WTC11 (cell line): ENCODE results near the gene ADK. TPM values are rescaled to one million over a fixed set of nuclear protein-coding genes. Genes with fewer than 3 reads are reported as not detected.

Experiments used
- ATAC-seq: fragments of 200-7000 bp; cut with Tn5 transposase; 2 replicates; pipeline ENCODE4 v1.10.0; 2021; ENCODE audit warnings: mild to moderate bottlenecking, moderate library complexity
- CTCF ChIA-PET: fragments of 300-600 bp; sonication (Branson Sonifier 250); formaldehyde crosslinking; loops from one replicate; lab custom pipeline; 2021; ENCODE audit warnings: antibody characterized with exemption; lab: Charles Lee
- POLR2A ChIA-PET: fragments of 350-600 bp; sonication (Branson Sonifier 250); formaldehyde crosslinking; loops from one replicate; lab custom pipeline; 2021; ENCODE audit warnings: antibody characterized with exemption; lab: Charles Lee
- DNase-seq: peaks from one replicate; pipeline ENCODE4 v3.0.0; 2021; ENCODE audit warnings: low spot score
- H3K27ac Mint-ChIP-seq: 2 replicates; pipeline ENCODE4 v1.8.0; 2021; ENCODE audit warnings: mixed read lengths
- H3K27me3 Mint-ChIP-seq: 2 replicates; pipeline ENCODE4 v1.8.0; 2021; ENCODE audit warnings: low read depth, mild to moderate bottlenecking, moderate library complexity, mixed read lengths
- H3K36me3 Mint-ChIP-seq: 2 replicates; pipeline ENCODE4 v1.8.0; 2021; ENCODE audit warnings: mixed read lengths
- H3K4me1 Mint-ChIP-seq: 2 replicates; pipeline ENCODE4 v1.8.0; 2022; ENCODE audit warnings: mixed read lengths
- H3K4me3 Mint-ChIP-seq: 2 replicates; pipeline ENCODE4 v1.8.0; 2021; ENCODE audit warnings: mild to moderate bottlenecking, moderate library complexity, mixed read lengths
- H3K9me3 Mint-ChIP-seq: 2 replicates; pipeline ENCODE4 v1.8.0; 2021; ENCODE audit warnings: mixed read lengths
- AR ChIP-seq: fragments of 250-450 bp; sonication (Bioruptor Pico); IDR thresholded peaks from 2 replicates; pipeline ENCODE4 v1.9.0; 2021; ENCODE audit warnings: mild to moderate bottlenecking
- ATF1 ChIP-seq: sonication (generic); formaldehyde crosslinking; IDR thresholded peaks from 2 replicates; pipeline ENCODE4 v1.8.1; 2023; ENCODE audit warnings: mild to moderate bottlenecking, moderate library complexity, missing genetic modification reagents
- ETV6 ChIP-seq: sonication (generic); formaldehyde crosslinking; IDR thresholded peaks from 2 replicates; pipeline ENCODE4 v1.8.1; 2022; ENCODE audit warnings: mild to moderate bottlenecking, missing genetic modification reagents
- HMGXB4 ChIP-seq: sonication (generic); formaldehyde crosslinking; IDR thresholded peaks from 2 replicates; pipeline ENCODE4 v1.8.1; 2023; ENCODE audit warnings: mild to moderate bottlenecking, moderate library complexity, missing genetic modification reagents
- IRF1 ChIP-seq: sonication (generic); formaldehyde crosslinking; IDR thresholded peaks from 2 replicates; pipeline ENCODE4 v1.8.0; 2023; ENCODE audit warnings: missing genetic modification reagents
- KAT7 ChIP-seq: sonication (generic); formaldehyde crosslinking; IDR thresholded peaks from 2 replicates; pipeline ENCODE4 v1.8.1; 2023; ENCODE audit warnings: missing genetic modification reagents, mild to moderate bottlenecking, borderline replicate concordance
- NFE2L1 ChIP-seq: sonication (generic); formaldehyde crosslinking; IDR thresholded peaks from 2 replicates; pipeline ENCODE4 v1.8.1; 2023; ENCODE audit warnings: missing genetic modification reagents
- PRRX2 ChIP-seq: fragments of 250-450 bp; sonication (Bioruptor Pico); IDR thresholded peaks from 2 replicates; pipeline ENCODE4 v1.8.0; 2021; ENCODE audit warnings: mild to moderate bottlenecking
- SMAD4 ChIP-seq: sonication (generic); formaldehyde crosslinking; IDR thresholded peaks from 2 replicates; pipeline ENCODE4 v1.8.0; 2022; ENCODE audit warnings: mild to moderate bottlenecking, missing genetic modification reagents
- SP1 ChIP-seq: sonication (generic); formaldehyde crosslinking; conservative IDR thresholded peaks from 2 replicates; pipeline ENCODE4 v1.8.1; 2022; ENCODE audit warnings: missing genetic modification reagents
- STAT6 ChIP-seq: sonication (generic); formaldehyde crosslinking; conservative IDR thresholded peaks from 2 replicates; pipeline ENCODE4 v1.8.1; 2023; ENCODE audit warnings: mild to moderate bottlenecking, low read depth, missing genetic modification reagents, moderate library complexity
- TEAD1 ChIP-seq: sonication (generic); formaldehyde crosslinking; IDR thresholded peaks from 2 replicates; pipeline ENCODE4 v1.8.0; 2022; ENCODE audit warnings: mild to moderate bottlenecking, missing genetic modification reagents
- USF2 ChIP-seq: sonication (generic); formaldehyde crosslinking; IDR thresholded peaks from 2 replicates; pipeline ENCODE4 v1.8.1; 2023; ENCODE audit warnings: mild to moderate bottlenecking, missing genetic modification reagents, moderate library complexity
- ZBTB21 ChIP-seq: sonication (generic); formaldehyde crosslinking; IDR thresholded peaks from 2 replicates; pipeline ENCODE4 v1.8.1; 2023; ENCODE audit warnings: mild to moderate bottlenecking, missing genetic modification reagents, borderline replicate concordance
- ZMAT4 ChIP-seq: fragments of 250-450 bp; sonication (Bioruptor Pico); IDR thresholded peaks from 2 replicates; pipeline ENCODE4 v1.9.0; 2021; ENCODE audit warnings: mild to moderate bottlenecking
- ZNF121 ChIP-seq: sonication (generic); formaldehyde crosslinking; IDR thresholded peaks from 2 replicates; pipeline ENCODE4 v1.8.0; 2023; ENCODE audit warnings: missing genetic modification reagents
- ZNF138 ChIP-seq: sonication (generic); formaldehyde crosslinking; conservative IDR thresholded peaks from 2 replicates; pipeline ENCODE4 v1.8.1; 2022; ENCODE audit warnings: mild to moderate bottlenecking, moderate library complexity, missing genetic modification reagents
- ZNF317 ChIP-seq: sonication (generic); formaldehyde crosslinking; IDR thresholded peaks from 2 replicates; pipeline ENCODE4 v1.8.1; 2023; ENCODE audit warnings: low read depth, mild to moderate bottlenecking, moderate library complexity, missing genetic modification reagents, borderline replicate concordance
- ZNF512 ChIP-seq: sonication (generic); formaldehyde crosslinking; IDR thresholded peaks from 2 replicates; pipeline ENCODE4 v1.8.1; 2022; ENCODE audit warnings: missing genetic modification reagents, borderline replicate concordance
- ZNF532 ChIP-seq: fragments of 250-450 bp; sonication (Bioruptor Pico); IDR thresholded peaks from 2 replicates; pipeline ENCODE4 v1.9.0; 2021; ENCODE audit warnings: mild to moderate bottlenecking, borderline replicate concordance
- total RNA-seq: library from RNA; stranded (reverse); gene quantifications from 3 replicates; pipeline ENCODE4 v1.2.3, GENCODE V29; 2021

Gene ADK
- total RNA-seq, 1 experiment from 2014 or later = 32.7 TPM

GRCh38 chr10:74343804-74344203, 192.8 kb downstream of the ADK start:
- DNase-seq (no peak), ATAC-seq (no peak)
- Mint-ChIP-seq H3K27me3 (no peaks in the 10 kb centered on the region), H3K4me1 (peaks cover 4% of the 10 kb centered on the region), H3K4me3 (no peak overlapping the region), H3K27ac (no peak overlapping the region), H3K36me3 (peaks cover 22% of the 10 kb centered on the region), H3K9me3 (peaks cover 21% of the 10 kb centered on the region)
- POLR2A ChIA-PET = no interaction called here
- TF ChIP-seq SMAD4 (CRISPR knock-in tag) = no peak
- TF ChIP-seq ZMAT4 (CRISPR knock-in tag) = no peak
- TF ChIP-seq USF2 (CRISPR knock-in tag) = no peak
- no peak for TF ChIP-seq SP1 (CRISPR knock-in tag)
- TF ChIP-seq IRF1 (CRISPR knock-in tag) = no peak
- TF ChIP-seq TEAD1 = no peak
- TF ChIP-seq NFE2L1 (CRISPR knock-in tag) = no peak
- TF ChIP-seq ETV6 (CRISPR knock-in tag) = no peak
- no peak for TF ChIP-seq PRRX2 (CRISPR knock-in tag)
- TF ChIP-seq KAT7 = no peak
- no peak for TF ChIP-seq AR (CRISPR knock-in tag)
- TF ChIP-seq ZNF532 (CRISPR knock-in tag) = no peak
- TF ChIP-seq ATF1 (CRISPR knock-in tag) = no peak
- no peak for TF ChIP-seq ZBTB21 (CRISPR knock-in tag)
- TF ChIP-seq HMGXB4 (CRISPR knock-in tag) = no peak
- CTCF ChIA-PET = no interaction called here

GRCh38 chr10:74344306-74344705, 193.3 kb downstream of the ADK start:
- H3K27ac Mint-ChIP-seq = no peak overlapping the region
- CTCF ChIA-PET = no interaction called here
- H3K4me3 Mint-ChIP-seq = no peak overlapping the region
- peaks cover 23% of the 10 kb centered on the region for H3K9me3 Mint-ChIP-seq
- POLR2A ChIA-PET = no interaction called here
- no peak for ATAC-seq
- H3K27me3 Mint-ChIP-seq = no peaks in the 10 kb centered on the region
- H3K4me1 Mint-ChIP-seq = peaks cover 4% of the 10 kb centered on the region
- no peak for DNase-seq
- peaks cover 23% of the 10 kb centered on the region for H3K36me3 Mint-ChIP-seq
- TF ChIP-seq ZNF138 (CRISPR knock-in tag) (no peak), ZNF317 (CRISPR knock-in tag) (no peak), STAT6 (CRISPR knock-in tag) (no peak), ZNF512 (CRISPR knock-in tag) (no peak), ZNF121 (CRISPR knock-in tag) (no peak)
